Measurements from ENCODE around the gene C14orf93.

DNA sequence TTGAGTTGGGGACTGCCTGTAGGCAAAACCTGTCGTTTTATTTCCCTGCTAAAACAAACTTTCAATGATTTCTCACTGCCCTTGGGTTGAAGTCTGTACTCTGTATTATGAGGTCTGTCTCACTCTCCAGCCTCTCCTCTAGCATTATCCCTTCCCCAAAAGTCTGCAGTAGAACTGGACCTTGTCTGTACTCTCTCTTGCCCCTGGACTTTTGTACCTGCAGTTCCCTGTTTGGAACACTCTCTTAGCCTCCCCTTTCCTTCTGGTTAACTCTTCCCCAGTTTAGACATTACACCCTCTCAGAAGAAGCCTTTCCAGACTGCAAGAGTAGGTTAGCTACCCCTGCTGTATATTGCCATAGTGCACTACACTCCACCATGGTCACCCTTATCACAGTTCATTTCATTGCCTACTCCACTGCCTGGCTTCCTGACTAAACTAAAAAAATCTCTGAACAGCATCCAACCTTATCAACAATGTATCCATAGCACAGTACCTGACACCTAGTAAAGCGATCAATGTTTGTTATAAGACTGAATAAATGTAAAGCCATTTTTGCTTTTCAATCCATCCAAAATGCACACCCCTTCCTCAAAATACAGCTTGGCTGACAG, 23.9 kb downstream of the C14orf93 start:
- no peak for TF ChIP-seq POLR2AphosphoS5 (IDR thresholded peaks at IDR 0.05; ENCODE audit: low read depth, low read length)
- TF ChIP-seq TAF1 (IDR thresholded peaks at IDR 0.05; ENCODE audit: borderline replicate concordance, insufficient read depth, low read length), result no peak
- no peak for TF ChIP-seq SIN3A (IDR thresholded peaks at IDR 0.05; ENCODE audit: borderline replicate concordance, insufficient read depth, low read length)
- TF ChIP-seq REST (IDR thresholded peaks at IDR 0.05; ENCODE audit: insufficient read depth in 1 of 2, low read depth in 2 of 2, low read length in 2 of 2), result no peak
- no peak for TF ChIP-seq FOXP2 (optimal IDR thresholded peaks at IDR 0.05; ENCODE audit: borderline replicate concordance, extremely low read depth, extremely low read length, insufficient read depth)

Measured in PFSK-1 (cell line).